Stimulated activated CD4-positive, alpha-beta T cell treated with anti-CD3 and anti-CD28 coated beads, Interleukin-12 subunit alpha, Interleukin-12 subunit beta, amount 100 ng/mL, for 48 hours (primary cell): ENCODE measurements around the gene ZNF223.

Experiments
- DNase-seq, 3 donors: peaks; one replicate each; pipeline ENCODE4 v3.0.0-alpha.2; 2020; ENCODE audit warnings: low read depth in 2 of 3, low spot score in 1 of 3

Gene ZNF223

DNA sequence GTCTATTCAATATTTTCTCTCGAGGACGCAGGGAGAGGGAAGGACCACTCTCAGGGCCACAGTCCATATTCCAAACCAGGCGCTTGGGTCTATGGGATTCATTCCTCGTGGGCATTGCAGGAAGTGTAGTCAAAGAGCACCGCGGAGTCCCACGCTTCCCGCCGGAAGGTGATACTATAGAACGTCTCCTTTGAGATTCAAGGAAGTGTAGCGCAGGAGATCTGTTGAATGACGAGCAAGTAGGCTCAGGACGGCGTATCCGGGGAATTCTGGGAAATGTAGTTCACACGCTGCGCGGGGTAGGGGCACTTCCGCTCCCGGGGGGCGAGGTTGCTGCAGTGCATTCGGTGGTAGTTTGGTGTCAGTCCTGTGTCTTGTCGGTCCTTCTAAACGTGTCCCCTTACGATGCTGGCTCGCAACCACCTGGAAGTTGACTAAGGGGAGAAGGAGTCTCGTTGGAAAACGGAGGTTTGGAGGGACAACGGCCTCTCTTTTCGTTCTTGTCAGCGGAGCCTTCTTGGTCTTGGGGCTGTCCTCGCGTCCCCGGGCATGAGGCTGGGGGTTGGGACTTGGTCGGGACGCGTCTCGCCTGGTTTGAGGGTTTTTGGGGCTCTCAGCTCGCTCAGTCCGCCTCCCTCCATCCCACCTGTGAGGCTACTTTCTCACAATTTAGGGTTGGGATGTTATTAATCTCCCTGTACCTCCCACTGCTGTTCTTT is 20.1 kb downstream of the ZNF223 start, which contains the start of gene ZNF284:
ZNF284 (plus strand) TSS at position 336 of the 719 bp plus-strand sequence. CDS start 4,231 bp downstream, outside the sequence.
- DNase-seq: peak; percentile 70 to 77 (median 72)

- no peak for DNase-seq
Observed at GRCh38 chr19:44072543-44073401, 20.9 kb downstream of the ZNF223 start.

- no peak for DNase-seq
Observed at GRCh38 chr19:44076325-44076724, 24.5 kb downstream of the ZNF223 start.

- no peak for DNase-seq
Observed at GRCh38 chr19:44092108-44092507, 40.3 kb downstream of the ZNF223 start.

DNA sequence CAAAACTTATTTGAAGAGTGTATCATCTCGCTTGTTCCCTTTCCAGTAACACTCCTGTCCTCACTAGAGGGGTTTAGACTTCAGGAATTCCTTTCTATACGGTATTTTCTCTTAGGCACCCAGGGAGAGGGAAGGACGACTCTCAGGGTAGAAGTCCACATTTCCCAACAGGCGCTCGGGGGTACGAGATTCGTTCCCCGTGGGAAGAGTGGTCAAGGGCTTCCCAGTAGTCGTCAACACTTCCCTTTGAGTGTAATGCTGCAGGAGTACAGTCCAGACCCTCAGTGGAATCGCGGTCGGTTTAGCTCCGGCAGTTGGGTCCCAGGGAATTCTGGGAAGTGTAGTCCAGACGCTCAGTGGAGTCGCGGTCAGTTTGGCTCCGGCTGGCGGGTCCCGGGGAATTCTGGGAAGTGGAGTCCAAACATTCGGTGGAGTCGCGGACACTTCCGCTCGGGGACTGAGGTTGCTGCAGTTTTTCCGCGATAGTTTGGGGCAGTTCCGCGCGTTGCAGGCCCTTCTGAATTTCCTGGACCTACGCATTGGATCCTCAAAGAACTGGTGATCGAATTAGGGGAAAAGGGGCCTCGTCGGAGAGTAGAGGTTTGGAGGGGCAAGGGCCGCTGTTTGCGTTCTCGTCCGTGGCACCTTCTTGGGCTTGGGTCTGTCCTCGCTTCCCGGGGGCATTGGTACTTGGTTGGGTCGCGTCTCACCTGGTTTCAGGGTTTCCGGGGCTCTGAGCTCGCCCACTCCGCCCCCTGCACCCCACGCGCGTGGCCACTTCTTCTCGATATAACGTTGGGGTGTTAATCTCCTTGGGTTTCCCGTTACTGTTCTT is 42.3 kb downstream of the ZNF223 start, which contains the start of gene ZNF224:
ZNF224 (plus strand) TSS at position 431 of the 835 bp plus-strand sequence. CDS start 3,513 bp downstream, outside the sequence.
- DNase-seq: peak; percentile 65 to 79 (median 73)

- DNase-seq: no peak
Observed at GRCh38 chr19:44107751-44108150, 55.9 kb downstream of the ZNF223 start.

GRCh38 chr19:44109458-44109857 is 57.6 kb downstream of the ZNF223 start:
- DNase-seq: no peak

- DNase-seq: no peak
Observed at GRCh38 chr19:44111910-44112463, 60.2 kb downstream of the ZNF223 start.

DNA sequence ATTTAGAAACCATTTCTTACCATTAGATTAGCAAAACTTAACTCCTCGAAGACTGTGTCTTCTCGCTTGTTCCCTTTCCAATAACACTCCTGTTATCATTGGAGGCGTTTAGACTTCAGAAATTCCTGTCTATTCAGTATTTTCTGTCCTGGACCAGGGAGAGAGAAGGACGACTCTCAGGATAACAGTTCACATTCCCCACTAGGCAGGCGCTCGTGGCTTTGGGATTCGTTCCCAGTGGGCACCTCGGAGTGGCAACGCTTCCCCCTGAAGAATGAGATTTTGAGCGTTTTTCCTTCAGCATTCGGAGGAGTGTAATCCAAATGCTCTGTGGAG is 60.9 kb downstream of the ZNF223 start:
- DNase-seq: no peak

DNA sequence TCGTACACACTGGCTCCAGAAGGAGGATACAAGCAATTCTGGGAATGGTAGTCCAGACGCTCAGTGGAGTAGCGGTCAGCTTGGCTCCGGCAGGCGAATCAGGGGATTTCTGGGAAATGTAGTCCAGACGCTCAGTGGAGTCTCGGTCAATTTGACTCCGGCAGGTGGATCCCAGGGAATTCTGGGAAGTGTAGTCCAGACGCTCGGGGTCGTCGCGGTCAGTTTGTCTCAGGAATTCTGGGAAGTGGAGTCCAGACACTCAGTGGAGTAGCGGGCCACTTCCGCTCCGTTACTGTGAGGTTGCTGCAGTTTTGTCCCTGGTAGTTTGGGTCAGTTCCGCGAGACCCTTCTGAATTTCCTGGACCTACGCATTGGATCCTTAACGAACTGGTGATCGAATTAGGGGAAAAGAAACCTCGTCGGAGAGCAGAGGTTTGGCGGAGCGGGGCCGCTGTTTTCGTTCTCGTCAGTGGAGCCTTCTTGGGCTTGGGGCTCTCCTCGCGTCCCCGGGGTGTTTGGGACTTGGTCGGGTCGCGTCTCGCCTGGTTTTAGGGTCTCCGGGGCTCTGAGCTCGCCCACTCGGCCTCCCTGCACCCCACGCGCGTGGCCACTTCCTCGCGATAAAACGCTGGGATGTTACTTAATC is 61.4 kb downstream of the ZNF223 start, which contains the start of gene ZNF225:
ZNF225 (plus strand) TSS at position 262 of the 646 bp plus-strand sequence. CDS start 2,429 bp downstream, outside the sequence.
- DNase-seq: peak; percentile 79 to 84 (median 80)

DNA sequence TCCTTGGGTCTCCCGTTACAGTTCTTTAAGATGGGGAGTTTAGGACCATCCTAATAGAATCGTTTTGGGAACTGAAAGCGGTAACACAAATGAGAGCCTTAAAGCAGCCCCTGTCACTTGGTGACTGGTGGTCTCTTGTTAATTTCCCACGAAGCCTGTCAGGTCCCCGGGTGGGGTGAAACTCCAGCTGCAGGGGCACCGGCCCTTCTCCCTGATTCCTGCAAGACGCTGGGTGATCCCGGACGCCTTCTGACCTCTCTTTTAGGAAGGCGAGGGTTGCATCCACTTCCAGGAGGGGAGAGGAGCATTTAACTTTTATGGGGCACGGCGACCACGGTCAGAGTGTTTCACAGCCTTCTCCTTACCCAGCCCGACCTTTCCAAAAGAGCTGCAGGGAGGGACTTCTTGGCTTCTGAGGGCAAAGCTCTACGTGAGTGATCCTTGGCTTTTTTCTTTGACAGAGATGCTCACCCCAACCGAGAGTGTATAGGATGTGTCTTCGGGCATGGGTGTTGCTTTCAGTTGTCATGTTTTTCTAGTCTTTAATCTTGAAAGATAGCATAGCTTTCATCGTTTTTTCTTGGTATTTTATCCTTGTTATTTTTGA is 62.1 kb downstream of the ZNF223 start:
- DNase-seq: no peak
